HG03108 (cell line): Measurements from ENCODE around the gene PDE3A.

Experiments
- ATAC-seq: cut with Tn5 transposase; IDR thresholded peaks from one replicate; pipeline ENCODE4 v1.9.1; 2021; ENCODE audit warnings: moderate library complexity; ENCODE audit not compliant: unreplicated experiment

The PDE3A gene

GRCh38 chr12:20453756-20454310 is 85.5 kb downstream of the PDE3A start:
- no peak for ATAC-seq

GRCh38 chr12:20455001-20455706 is 86.8 kb downstream of the PDE3A start:
- ATAC-seq: no peak

DNA sequence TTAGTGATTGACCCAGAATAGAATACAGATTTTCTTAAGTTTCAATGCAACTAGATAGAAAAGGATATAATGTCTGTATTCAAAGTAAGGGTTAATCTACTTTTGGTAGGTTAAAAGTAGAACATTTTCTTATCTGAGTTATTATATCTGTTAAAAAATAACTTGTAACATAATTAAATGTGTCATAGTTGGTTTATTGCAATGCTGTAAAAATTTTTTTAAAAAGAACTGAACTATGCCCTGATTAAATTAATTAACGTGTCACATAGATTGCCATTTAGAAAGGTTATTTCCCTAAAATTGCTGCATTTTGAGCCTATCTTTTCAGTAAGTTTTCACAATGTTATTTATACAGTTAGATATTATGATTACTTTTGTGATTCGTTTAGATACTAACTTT is 89.2 kb downstream of the PDE3A start:
- no peak for ATAC-seq

DNA sequence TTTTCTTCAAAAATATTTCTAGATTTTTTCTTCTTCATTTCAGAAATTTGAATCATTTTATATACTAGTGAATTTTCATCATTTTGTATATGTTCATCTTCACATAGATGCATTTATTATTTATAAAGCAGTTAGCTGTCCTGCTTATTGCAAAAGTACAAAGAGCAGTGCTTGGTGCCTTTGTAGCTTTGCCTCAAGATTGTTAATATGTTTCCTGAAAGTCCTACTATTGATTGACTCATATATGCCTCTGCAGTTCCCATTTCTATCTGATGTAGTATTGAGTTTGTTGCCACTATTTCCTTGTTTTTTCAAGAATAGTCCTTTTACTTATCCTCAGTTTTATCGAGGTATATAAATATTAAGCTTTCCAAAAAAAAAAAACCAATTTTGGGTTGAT is 89.7 kb downstream of the PDE3A start:
- no peak for ATAC-seq

DNA sequence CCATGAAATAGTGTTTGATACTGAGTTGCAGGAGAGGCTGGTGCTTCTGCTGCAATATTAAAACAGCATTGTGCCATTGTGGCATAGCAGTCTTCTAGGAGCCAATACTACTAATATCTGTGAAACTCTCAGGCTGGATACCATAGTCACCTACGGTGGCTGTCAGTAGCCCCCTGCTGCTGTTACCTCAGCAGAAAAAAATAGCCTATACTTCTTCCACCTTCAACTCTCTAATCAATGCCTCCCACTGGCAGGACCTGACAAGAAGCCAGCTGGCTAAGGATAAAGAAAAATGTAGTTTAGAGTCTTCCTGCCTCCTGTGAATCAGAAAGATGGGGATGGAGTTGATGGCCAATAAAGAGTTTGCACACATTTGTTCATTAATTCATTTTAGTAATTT is 91.6 kb downstream of the PDE3A start:
- no peak for ATAC-seq

DNA sequence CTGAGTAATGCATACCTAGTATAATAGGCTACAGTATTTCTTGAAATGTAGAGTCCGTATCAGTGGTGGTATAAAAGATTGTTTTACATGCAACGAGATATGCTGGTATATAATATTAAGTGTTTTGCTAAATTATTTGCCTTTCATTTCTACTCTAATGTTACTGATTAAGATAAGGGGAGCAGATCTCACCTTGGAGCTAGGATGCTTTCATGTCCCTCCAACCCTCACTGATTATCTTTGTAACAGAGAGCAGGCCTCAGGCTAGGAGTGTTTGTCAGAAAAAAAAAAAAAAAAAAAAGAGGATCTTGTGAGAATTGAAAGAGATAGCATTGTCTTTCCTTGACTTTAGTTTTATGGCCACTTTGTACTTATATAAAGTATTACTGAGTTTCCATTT is 92.6 kb downstream of the PDE3A start:
- ATAC-seq: no peak

GRCh38 chr12:20463913-20464524 is 95.7 kb downstream of the PDE3A start:
- no peak for ATAC-seq

DNA sequence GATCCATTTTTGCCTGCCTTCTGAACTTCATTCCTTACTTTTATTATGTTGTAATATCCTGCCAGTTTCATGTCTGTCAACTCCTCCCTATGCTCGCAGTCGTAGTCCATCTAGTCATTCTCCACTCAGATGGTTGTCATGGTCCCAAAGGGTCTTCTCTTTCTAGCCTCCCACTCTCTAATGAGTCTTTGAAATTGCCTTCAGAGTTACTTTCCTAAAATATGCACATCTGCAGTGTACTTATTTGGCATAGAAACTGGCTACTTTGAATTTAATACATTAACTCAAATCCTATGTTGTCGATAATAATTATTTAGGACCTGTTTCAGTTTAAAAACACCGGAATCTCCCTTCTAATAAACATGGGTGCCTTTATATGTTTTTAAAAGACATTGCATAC is 101.0 kb downstream of the PDE3A start:
- ATAC-seq: no peak

DNA sequence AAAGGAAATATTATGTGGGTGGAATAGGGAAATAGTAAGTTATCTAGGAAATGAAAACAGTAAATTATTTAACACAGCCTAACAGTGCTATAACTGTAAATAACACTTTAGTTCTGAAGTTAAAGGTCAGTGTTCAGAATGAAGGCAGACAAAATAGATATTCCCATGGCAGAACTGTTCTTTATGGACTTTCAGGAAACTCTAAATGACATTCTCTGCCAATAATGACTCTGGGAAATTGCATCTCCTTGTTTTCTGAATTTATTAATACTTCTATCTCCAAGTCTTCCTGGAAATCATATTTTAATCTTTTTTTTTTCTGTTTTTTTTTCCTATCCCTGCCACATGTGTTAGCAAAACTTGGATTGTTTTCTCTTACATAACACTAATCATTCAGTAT is 101.4 kb downstream of the PDE3A start:
- no peak for ATAC-seq

- no peak for ATAC-seq
Measured at GRCh38 chr12:20472102-20472782, 103.9 kb downstream of the PDE3A start.

- no peak for ATAC-seq
Measured at GRCh38 chr12:20473133-20473532, 104.8 kb downstream of the PDE3A start.

GRCh38 chr12:20474016-20474415 is 105.7 kb downstream of the PDE3A start:
- ATAC-seq: no peak

- no peak for ATAC-seq
Measured at GRCh38 chr12:20474443-20474842, 106.1 kb downstream of the PDE3A start.

DNA sequence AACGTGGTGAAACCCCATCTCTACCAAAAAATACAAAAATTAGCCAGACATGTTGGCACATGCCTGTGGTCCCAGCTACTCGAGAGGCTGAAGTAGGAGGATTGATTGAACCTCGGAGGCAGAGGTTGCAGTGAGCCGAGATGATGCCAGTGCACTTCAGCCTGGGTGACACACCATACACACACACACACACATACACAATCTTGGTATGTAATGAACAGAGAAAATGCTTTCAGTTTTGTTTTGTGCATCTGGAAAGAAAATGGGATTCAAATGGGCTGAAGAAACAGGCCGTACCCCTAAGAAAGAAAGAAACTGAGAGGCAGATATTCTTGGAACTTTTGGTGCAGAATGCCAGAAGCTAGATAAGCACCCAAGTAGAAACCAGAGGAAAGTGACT is 107.2 kb downstream of the PDE3A start:
- no peak for ATAC-seq

- no peak for ATAC-seq
Measured at GRCh38 chr12:20476551-20476950, 108.2 kb downstream of the PDE3A start.

DNA sequence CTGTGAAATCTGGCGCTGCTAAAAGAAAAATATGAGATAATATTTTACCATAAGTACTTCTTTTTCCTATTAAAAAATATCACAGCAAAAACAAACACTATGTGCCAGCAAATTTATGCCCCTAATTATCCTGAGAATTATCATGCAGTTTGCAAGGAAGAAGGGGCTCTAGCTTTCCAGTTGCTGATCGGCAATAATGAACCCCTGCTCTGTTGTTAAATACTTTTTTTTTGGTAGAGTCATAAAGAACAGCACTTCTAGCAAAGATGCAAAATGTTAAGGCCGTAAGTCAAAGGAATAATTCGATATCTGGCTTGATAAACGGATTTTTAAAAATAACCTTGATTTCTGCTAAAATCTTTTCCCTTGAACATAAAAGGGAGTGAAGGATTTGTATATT is 108.9 kb downstream of the PDE3A start:
- no peak for ATAC-seq

- ATAC-seq: no peak
Measured at GRCh38 chr12:20477672-20478071, 109.3 kb downstream of the PDE3A start.

DNA sequence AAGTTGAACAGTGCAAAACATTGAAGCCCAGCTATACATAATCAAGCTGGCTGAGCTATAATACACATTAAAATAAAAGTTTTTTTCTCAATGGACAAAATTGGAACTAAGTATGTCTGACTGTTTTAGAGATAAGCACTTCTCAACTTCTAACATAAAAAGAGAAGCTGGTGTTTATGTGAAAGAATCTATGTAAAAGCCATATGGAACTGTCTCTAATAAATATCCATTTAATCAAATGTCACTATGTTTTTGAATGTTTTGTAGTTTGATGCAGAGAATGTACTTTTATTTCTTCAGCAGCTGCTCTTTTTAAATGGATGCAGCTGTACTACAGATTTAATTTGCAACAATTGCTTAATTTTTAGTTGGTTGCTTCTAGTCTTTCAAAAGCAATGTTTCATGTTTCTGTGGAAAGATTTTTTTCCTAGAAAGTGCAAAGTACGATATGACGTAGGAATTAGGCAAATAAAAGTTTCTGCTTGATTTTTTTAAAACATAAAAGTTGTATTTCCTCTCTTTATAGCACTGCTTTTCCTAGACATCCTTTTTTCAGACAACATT is 114.2 kb downstream of the PDE3A start:
- ATAC-seq: no peak

DNA sequence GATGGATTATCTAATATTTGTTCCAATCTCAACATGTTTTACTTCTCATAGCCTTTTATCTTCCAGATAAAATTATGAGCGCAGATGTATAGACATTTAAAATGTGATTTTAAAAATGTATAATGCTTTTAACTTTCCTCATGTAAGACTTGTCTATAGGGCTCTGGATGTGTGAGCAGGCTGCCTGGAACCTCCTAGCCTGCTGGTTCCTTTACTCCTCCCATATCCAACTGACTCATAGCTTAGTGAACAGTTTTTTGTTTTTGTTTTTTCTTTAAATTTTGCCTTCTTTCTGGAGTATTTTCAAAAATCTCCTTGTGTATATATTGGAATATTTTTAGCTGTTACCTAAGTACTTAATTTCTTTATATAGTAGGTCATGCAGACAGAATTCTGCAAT is 115.4 kb downstream of the PDE3A start:
- no peak for ATAC-seq

GRCh38 chr12:20486233-20486632 is 117.9 kb downstream of the PDE3A start:
- no peak for ATAC-seq

DNA sequence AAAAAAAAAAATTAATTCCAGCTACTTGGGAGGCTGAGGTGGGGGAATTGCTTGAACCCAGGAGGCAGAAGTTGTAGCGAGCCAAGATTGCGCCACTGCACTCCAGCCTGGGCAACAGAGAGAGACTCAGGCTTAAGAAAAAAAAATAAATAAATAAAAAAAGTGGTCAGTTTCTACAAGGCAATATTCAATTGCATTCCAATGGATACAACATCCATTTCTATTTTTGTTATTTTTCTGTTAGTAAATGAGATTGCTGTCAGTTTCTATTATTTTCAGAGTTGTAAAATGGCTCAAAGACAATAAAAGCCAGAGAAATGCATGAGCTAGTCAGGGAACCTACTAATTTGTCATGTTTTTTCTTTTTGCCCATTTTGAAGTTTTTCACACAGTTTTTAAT is 119.2 kb downstream of the PDE3A start:
- no peak for ATAC-seq

DNA sequence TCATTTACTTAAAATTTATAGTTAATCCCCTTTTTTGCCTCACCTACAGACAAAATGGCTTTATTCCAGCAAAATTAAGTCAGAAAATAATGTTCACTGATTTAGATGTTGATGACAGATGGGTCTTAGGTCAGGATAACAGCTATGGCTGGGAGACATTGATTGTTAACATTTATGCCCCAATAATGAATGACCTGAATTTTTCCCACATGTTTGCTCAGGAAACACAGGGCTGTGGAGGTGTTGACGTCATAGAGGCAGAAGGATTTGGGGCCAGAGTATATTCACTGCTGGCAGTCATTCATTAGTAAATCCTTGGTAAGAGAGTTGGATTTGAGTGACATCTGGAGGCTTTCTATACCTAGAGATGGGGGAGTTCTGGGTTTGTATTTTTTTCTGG is 121.3 kb downstream of the PDE3A start:
- ATAC-seq: no peak
